Measurements from ENCODE around the gene TNFRSF21.

TNFRSF21 gene

GRCh38 chr6:47309291-47310130 is at the start of gene TNFRSF21:
TSS of gene TNFRSF21 (minus strand) at chr6:47309905. CDS start at chr6:47309511, 394 bp downstream.
- TF ChIP-seq CTCF (conservative IDR thresholded peaks at IDR 0.05; ENCODE audit: low read depth, low read length), result peak; percentile 95
- peak within 1 kb of the TSS; percentile 76 for H3K4me3 ChIP-seq (ENCODE audit: low read length)
- DNase-seq (ENCODE audit: low read depth), result peak; percentile 75

GRCh38 chr6:47358440-47359225 is 48.9 kb upstream of the TNFRSF21 start:
- TF ChIP-seq CTCF (conservative IDR thresholded peaks at IDR 0.05; ENCODE audit: low read depth, low read length), result no peak
- H3K4me3 ChIP-seq (ENCODE audit: low read length), result no peak overlapping the region
- DNase-seq (ENCODE audit: low read depth), result no peak

- TF ChIP-seq CTCF (conservative IDR thresholded peaks at IDR 0.05; ENCODE audit: low read depth, low read length), result no peak
- no peak overlapping the region for H3K4me3 ChIP-seq (ENCODE audit: low read length)
- no peak for DNase-seq (ENCODE audit: low read depth)
These were observed 48.1 kb upstream of the TNFRSF21 start for GRCh38 chr6:47357827-47358226.

- no peak for TF ChIP-seq CTCF (conservative IDR thresholded peaks at IDR 0.05; ENCODE audit: low read depth, low read length)
- H3K4me3 ChIP-seq (ENCODE audit: low read length), result no peak overlapping the region
- no peak for DNase-seq (ENCODE audit: low read depth)
These were observed 45.8 kb upstream of the TNFRSF21 start for GRCh38 chr6:47355496-47355895.

GRCh38 chr6:47353871-47354270 is 44.2 kb upstream of the TNFRSF21 start:
- no peak for TF ChIP-seq CTCF (conservative IDR thresholded peaks at IDR 0.05; ENCODE audit: low read depth, low read length)
- no peak for DNase-seq (ENCODE audit: low read depth)
- no peak overlapping the region for H3K4me3 ChIP-seq (ENCODE audit: low read length)

GRCh38 chr6:47352966-47353365 is 43.3 kb upstream of the TNFRSF21 start:
- no peak for DNase-seq (ENCODE audit: low read depth)
- TF ChIP-seq CTCF (conservative IDR thresholded peaks at IDR 0.05; ENCODE audit: low read depth, low read length), result no peak
- no peak overlapping the region for H3K4me3 ChIP-seq (ENCODE audit: low read length)
